ENCODE measurements around the gene AMER2. TPM values are rescaled to one million over a fixed set of nuclear protein-coding genes. Genes with fewer than 3 reads are reported as not detected.

Gene AMER2
- total RNA-seq, 2 donors from 2014 or later = 0.18 to 0.34 TPM

DNA sequence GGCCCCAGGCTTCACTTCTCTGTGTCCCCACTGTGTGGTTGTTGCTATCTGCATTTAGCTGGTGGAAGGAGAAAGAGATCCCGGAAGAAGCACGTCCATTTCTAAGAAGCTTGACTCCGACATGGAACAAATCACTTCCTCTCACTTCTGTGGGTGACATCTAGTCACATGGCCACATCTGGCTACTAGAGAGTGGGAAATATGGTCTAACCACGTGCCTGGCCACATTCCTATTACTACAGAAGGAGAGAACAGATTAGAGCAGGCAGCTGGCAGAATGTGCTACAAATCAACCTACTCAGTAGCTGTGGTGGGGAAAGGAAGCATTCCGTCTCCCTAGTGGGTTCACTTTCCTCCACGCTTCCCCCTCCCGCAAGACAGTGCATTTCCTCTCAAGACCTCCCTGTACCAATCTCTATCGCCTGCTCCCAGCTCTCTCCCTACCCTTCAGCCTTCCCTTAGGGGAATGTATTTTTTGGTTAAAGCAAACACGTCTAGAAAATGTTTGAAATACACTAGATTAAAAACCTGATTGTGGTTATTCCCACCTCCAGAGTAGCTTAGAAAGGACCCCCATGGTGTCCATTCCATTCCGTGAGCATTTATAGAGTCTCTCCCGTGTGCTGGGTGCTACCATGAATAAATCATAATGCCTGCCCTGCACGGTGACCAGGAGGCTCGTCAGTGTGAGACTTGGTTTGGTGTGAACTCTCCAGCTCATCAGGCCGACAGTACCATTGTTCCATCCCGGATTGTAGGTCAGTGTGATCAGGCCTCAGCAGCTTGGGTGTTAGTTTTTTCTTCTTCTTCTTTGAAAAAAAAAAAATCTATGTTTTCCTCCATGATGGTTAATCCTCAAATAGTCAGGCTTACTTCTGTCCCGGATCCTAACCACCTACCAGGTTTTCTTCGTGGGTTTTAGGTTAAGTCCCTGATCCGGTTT lies 8.0 kb upstream of the AMER2 start:
- 67% methylated on average over 18 of the region's 18 CpGs for WGBS
- TF ChIP-seq POLR2A (IDR thresholded peaks at IDR 0.05) (no peak), POLR2AphosphoS5 (IDR thresholded peaks at IDR 0.05) (no peak)
- TF ChIP-seq, protein P1, sequence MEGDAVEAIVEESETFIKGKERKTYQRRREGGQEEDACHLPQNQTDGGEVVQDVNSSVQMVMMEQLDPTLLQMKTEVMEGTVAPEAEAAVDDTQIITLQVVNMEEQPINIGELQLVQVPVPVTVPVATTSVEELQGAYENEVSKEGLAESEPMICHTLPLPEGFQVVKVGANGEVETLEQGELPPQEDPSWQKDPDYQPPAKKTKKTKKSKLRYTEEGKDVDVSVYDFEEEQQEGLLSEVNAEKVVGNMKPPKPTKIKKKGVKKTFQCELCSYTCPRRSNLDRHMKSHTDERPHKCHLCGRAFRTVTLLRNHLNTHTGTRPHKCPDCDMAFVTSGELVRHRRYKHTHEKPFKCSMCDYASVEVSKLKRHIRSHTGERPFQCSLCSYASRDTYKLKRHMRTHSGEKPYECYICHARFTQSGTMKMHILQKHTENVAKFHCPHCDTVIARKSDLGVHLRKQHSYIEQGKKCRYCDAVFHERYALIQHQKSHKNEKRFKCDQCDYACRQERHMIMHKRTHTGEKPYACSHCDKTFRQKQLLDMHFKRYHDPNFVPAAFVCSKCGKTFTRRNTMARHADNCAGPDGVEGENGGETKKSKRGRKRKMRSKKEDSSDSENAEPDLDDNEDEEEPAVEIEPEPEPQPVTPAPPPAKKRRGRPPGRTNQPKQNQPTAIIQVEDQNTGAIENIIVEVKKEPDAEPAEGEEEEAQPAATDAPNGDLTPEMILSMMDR (IDR thresholded peaks at IDR 0.05) = no peak
- no peaks in the 10 kb centered on the region for H3K27me3 ChIP-seq (replicated peaks; ENCODE audit: insufficient read depth)
- H3K4me3 ChIP-seq = no peak overlapping the region
- DNase-seq (ENCODE audit: low spot score) = no peak
- H3K4me1 ChIP-seq (replicated peaks) = no peaks in the 10 kb centered on the region
- intact Hi-C loops (cut with DNase I) = no loop called here
- H3K27ac ChIP-seq = no peak overlapping the region
- H3K36me3 ChIP-seq = no peaks in the 10 kb centered on the region
- no peaks in the 10 kb centered on the region for H3K9me3 ChIP-seq

DNA sequence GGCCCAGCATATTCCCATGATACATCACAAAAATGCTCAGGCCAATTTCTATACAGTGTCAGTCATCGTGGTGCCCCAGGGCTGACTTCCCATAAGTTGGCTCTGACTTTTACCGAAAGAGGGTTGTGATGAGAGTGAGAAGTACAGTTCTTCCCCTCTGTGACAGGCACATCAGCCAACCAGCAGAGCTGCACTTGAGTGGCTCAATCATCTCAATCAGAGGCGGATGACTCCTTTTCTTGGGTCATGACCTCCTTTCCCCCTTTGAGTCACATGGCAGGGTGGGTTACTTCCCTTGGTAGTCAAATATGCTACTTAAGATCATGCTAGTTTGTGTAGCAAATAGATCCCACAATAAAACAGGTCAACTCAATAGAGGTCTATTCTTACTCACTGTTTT lies 6.9 kb upstream of the AMER2 start:
- H3K27ac ChIP-seq = no peak overlapping the region
- H3K9me3 ChIP-seq = no peaks in the 10 kb centered on the region
- H3K4me3 ChIP-seq = no peak overlapping the region
- H3K27me3 ChIP-seq (replicated peaks; ENCODE audit: insufficient read depth) = no peaks in the 10 kb centered on the region
- WGBS = 97% methylated on average over 3 of the region's 3 CpGs
- H3K36me3 ChIP-seq = no peaks in the 10 kb centered on the region
- H3K4me1 ChIP-seq (replicated peaks) = no peaks in the 10 kb centered on the region
- TF ChIP-seq POLR2A (IDR thresholded peaks at IDR 0.05) (no peak), POLR2AphosphoS5 (IDR thresholded peaks at IDR 0.05) (no peak)
- TF ChIP-seq, protein P1 (IDR thresholded peaks at IDR 0.05) = no peak
- DNase-seq (ENCODE audit: low spot score) = no peak
- intact Hi-C loops (cut with DNase I) = no loop called here

DNA sequence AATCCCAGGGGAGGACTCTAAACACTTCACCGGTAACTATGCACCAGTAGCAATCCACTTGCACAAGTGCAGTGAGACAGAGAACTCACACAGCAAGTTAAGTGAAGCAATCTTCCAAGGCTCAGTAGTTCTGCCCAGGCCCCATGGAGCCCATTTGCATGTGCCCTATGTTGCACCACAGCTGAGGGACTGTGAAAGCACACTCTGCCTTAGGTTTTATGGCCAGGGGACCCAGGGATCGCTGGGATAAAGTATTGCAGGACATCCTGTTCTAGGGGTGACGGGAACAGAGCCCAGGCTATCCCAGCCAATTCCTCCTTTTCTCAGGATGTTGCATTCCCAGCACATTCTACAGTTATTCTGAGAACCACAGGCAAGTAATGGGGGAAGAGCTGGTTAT lies 6.0 kb upstream of the AMER2 start:
- intact Hi-C loops (cut with DNase I) = no loop called here
- 73% methylated on average over 3 of the region's 3 CpGs for WGBS
- H3K36me3 ChIP-seq = no peaks in the 10 kb centered on the region
- no peak overlapping the region for H3K4me3 ChIP-seq
- no peak for DNase-seq (ENCODE audit: low spot score)
- H3K9me3 ChIP-seq = no peaks in the 10 kb centered on the region
- TF ChIP-seq, protein P1 (IDR thresholded peaks at IDR 0.05) = no peak
- TF ChIP-seq POLR2A (IDR thresholded peaks at IDR 0.05) = no peak
- no peak for TF ChIP-seq POLR2AphosphoS5 (IDR thresholded peaks at IDR 0.05)
- no peaks in the 10 kb centered on the region for H3K4me1 ChIP-seq (replicated peaks)
- no peaks in the 10 kb centered on the region for H3K27me3 ChIP-seq (replicated peaks; ENCODE audit: insufficient read depth)
- H3K27ac ChIP-seq = no peak overlapping the region

DNA sequence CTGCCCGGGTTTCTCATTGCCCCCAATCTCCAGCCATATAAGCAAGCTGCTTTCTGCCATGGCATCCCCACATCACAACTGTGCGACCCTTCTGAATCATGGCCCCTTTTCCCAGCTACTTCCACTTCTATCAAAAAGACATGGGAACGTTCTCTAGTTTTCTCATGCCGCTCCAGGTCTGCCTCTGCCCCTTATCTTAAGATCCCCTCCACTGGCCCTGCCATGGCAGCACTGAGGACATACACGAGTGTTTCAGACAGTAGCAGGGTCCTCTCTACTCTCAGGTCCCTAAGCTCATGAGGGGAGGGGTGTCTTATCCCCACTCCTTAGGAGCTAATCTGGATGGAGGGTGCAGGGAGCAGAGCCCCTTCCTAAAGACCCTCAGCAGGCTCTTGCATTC lies 5.5 kb upstream of the AMER2 start:
- Histone ChIP-seq H3K9me3 (no peaks in the 10 kb centered on the region), H3K27me3 (replicated peaks; ENCODE audit: insufficient read depth) (no peaks in the 10 kb centered on the region), H3K4me3 (no peak overlapping the region), H3K27ac (no peak overlapping the region), H3K36me3 (no peaks in the 10 kb centered on the region), H3K4me1 (replicated peaks) (no peaks in the 10 kb centered on the region)
- no peak for DNase-seq (ENCODE audit: low spot score)
- no peak for TF ChIP-seq POLR2A (IDR thresholded peaks at IDR 0.05)
- TF ChIP-seq, protein P1 (IDR thresholded peaks at IDR 0.05) = no peak
- no peak for TF ChIP-seq POLR2AphosphoS5 (IDR thresholded peaks at IDR 0.05)
- intact Hi-C loops (cut with DNase I) = no loop called here
- 89% methylated on average over 5 of the region's 5 CpGs for WGBS

DNA sequence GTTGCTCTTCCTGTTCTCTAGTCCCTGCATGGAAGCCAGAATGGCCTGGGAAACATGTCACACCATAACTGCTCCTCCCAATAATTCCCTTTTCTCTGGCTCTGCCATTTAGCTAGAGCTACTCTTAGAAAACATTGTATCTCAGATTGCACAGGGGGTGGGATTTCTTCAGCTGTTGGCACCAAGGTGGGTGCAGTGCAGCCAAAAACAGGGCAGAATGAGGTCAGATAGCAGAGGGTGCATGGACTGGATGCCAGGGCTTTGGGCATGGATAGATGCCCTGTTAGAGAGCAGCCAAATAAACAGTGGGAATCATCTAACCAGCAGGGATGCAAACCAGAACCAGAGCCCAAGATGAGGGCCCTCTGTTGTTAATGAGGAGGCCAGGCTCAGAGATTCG lies 4.9 kb upstream of the AMER2 start:
- no peak overlapping the region for H3K4me3 ChIP-seq
- H3K4me1 ChIP-seq (replicated peaks) = no peaks in the 10 kb centered on the region
- no peaks in the 10 kb centered on the region for H3K9me3 ChIP-seq
- 55% methylated on average over 1 of the region's 1 CpG for WGBS
- intact Hi-C loops (cut with DNase I) = no loop called here
- no peak for DNase-seq (ENCODE audit: low spot score)
- TF ChIP-seq, protein P1 (IDR thresholded peaks at IDR 0.05) = no peak
- TF ChIP-seq POLR2A (IDR thresholded peaks at IDR 0.05) (no peak), POLR2AphosphoS5 (IDR thresholded peaks at IDR 0.05) (no peak)
- H3K27ac ChIP-seq = no peak overlapping the region
- H3K36me3 ChIP-seq = no peaks in the 10 kb centered on the region
- no peaks in the 10 kb centered on the region for H3K27me3 ChIP-seq (replicated peaks; ENCODE audit: insufficient read depth)
